Spleen (tissue), 13 donors: ENCODE measurements around the gene TRMT2B. TPM values are rescaled to one million over a fixed set of nuclear protein-coding genes. Genes with fewer than 3 reads are reported as not detected.

Experiments used
- DNase-seq: peaks from one replicate; pipeline ENCODE4 v3.0.0-alpha.2; 2020
- H3K27ac ChIP-seq, 8 donors: fragments of 200-600 bp; sonication (generic) in 7 of 8; 1 replicate in 4 of 8; 2 replicates in 4 of 8; pipeline versions ENCODE4 v1.5.0 to v1.8.0; 2016 to 2021; ENCODE audit warnings: inconsistent platforms in 4 of 8, mild to moderate bottlenecking in 4 of 8, moderate library complexity in 1 of 8
- H3K27me3 ChIP-seq, 7 donors: fragments of 200-600 bp; sonication (generic) in 6 of 7; replicated peaks in 1 of 7; 1 replicate in 4 of 7; 2 replicates in 3 of 7; pipeline versions ENCODE4 v1.5.0 to v1.8.0; 2016 to 2021; ENCODE audit warnings: inconsistent platforms in 3 of 7, mild to moderate bottlenecking in 1 of 7
- H3K36me3 ChIP-seq, 6 donors: fragments of 200-600 bp; sonication (generic) in 5 of 6; 1 replicate in 4 of 6; 2 replicates in 2 of 6; pipeline versions ENCODE4 v1.5.0 to v1.8.0; 2016 to 2021; ENCODE audit warnings: inconsistent platforms in 2 of 6
- H3K4me1 ChIP-seq, 6 donors: fragments of 200-600 bp; sonication (generic) in 5 of 6; 1 replicate in 3 of 6; 2 replicates in 3 of 6; pipeline versions ENCODE4 v1.5.0 to v1.8.0; 2016 to 2021; ENCODE audit warnings: inconsistent platforms in 3 of 6
- H3K4me3 ChIP-seq, 8 donors: fragments of 200-600 bp; sonication (generic) in 7 of 8; 1 replicate in 4 of 8; 2 replicates in 4 of 8; pipeline versions ENCODE4 v1.5.0 to v1.8.0; 2016 to 2021; ENCODE audit warnings: inconsistent platforms in 4 of 8, mild to moderate bottlenecking in 4 of 8, moderate library complexity in 2 of 8
- H3K9me3 ChIP-seq, 8 donors: fragments of 200-600 bp; sonication (generic) in 7 of 8; 1 replicate in 4 of 8; 2 replicates in 4 of 8; pipeline versions ENCODE4 v1.5.0 to v1.8.0; 2016 to 2021; ENCODE audit warnings: inconsistent platforms in 4 of 8
- POLR2A ChIP-seq, 3 donors: fragments of 450-650 bp; IDR thresholded peaks; one replicate each; pipeline ENCODE4 v1.5.1; 2017; ENCODE audit warnings: antibody characterized with exemption in 3 of 3, mild to moderate bottlenecking in 1 of 3
- POLR2AphosphoS5 ChIP-seq, 3 donors: sonication (generic); formaldehyde crosslinking; IDR thresholded peaks; one replicate each; pipeline ENCODE4 v1.5.1; 2017; ENCODE audit warnings: antibody characterized with exemption in 3 of 3
- WGBS, 5 donors: extraction: QIAGEN DNeasy Blood & Tissue Kit in 3 of 5; methylation state at CpG; one replicate each; pipeline versions ENCODE4 v1.1.5 to v1.1.7; 2013 to 2018; 5-methylcytosine and 5-hydroxymethylcytosine counted together
- intact Hi-C: fragments of 100-400 bp; cut with DNase I; formaldehyde crosslinking; loops from one replicate; pipeline ENCODE4 v1.15.0; 2023; ENCODE audit warnings: low total_unique reads
- long read RNA-seq, 2 donors: transcript quantifications; one replicate each; lab custom pipeline, GENCODE V29; 2026
- polyA plus RNA-seq, 3 donors: library from polyadenylated mRNA; stranded (reverse); fragments of 200-250 nt; gene quantifications; one replicate each; pipeline ENCODE4 v1.2.1, GENCODE V29; 2013
- total RNA-seq, 7 donors: library from RNA; depleted of rRNA in 3 of 7; stranded (reverse); fragments of >200 nt in 3 of 7; fragmentation: NEBNext Ultra II Directional in 4 of 7; extraction: Animal tissue kit (Norgen Biotek cat#: 25700) in 4 of 7; gene quantifications; one replicate each; pipeline versions ENCODE4 v1.1.0 to v1.2.1, GENCODE V29; 2016 to 2021
- TF ChIP-seq, protein P1 (sequence below), 11 experiments: fragments of 200-600 bp in 7 of 11; fragments of 450-650 bp in 4 of 11; sonication (generic) in 4 of 11; IDR thresholded peaks in 8 of 11; conservative IDR thresholded peaks in 3 of 11; 1 replicate in 7 of 11; 2 replicates in 4 of 11; pipeline versions ENCODE4 v1.4.0 to v1.8.0; 2016 to 2021; ENCODE audit warnings: antibody characterized with exemption in 11 of 11, inconsistent platforms in 4 of 11, mild to moderate bottlenecking in 1 of 11
- donor health status: healthy with polysubstance abuse.
- donor health status: DM: no; HTN: no; CAD: no; lungs with moderate emphysema.
- donor health status: DM: no; HTN: no; CAD: no.
- donor health status: Bipolar disorder and iron deficiency.
- donor health status: healthy.
- donor health status: DM: no; HTN: no; CAD: no.
- donor health status: DM: yes; HTN: yes; CAD: no.

TRMT2B gene, protein sequence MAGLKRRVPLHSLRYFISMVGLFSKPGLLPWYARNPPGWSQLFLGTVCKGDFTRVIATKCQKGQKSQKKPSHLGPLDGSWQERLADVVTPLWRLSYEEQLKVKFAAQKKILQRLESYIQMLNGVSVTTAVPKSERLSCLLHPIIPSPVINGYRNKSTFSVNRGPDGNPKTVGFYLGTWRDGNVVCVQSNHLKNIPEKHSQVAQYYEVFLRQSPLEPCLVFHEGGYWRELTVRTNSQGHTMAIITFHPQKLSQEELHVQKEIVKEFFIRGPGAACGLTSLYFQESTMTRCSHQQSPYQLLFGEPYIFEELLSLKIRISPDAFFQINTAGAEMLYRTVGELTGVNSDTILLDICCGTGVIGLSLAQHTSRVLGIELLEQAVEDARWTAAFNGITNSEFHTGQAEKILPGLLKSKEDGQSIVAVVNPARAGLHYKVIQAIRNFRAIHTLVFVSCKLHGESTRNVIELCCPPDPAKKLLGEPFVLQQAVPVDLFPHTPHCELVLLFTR
- total RNA-seq: 10 to 100 TPM; 22.8 to 31.0 (median 28.0) TPM
- 10 to 100 TPM in 1 of 3 donors, 1 to 10 TPM in 2; 8.1 to 16.1 (median 8.1) TPM for polyA plus RNA-seq
- long read RNA-seq, donor 1: 0 reads
- long read RNA-seq, donor 2: 0 reads

DNA sequence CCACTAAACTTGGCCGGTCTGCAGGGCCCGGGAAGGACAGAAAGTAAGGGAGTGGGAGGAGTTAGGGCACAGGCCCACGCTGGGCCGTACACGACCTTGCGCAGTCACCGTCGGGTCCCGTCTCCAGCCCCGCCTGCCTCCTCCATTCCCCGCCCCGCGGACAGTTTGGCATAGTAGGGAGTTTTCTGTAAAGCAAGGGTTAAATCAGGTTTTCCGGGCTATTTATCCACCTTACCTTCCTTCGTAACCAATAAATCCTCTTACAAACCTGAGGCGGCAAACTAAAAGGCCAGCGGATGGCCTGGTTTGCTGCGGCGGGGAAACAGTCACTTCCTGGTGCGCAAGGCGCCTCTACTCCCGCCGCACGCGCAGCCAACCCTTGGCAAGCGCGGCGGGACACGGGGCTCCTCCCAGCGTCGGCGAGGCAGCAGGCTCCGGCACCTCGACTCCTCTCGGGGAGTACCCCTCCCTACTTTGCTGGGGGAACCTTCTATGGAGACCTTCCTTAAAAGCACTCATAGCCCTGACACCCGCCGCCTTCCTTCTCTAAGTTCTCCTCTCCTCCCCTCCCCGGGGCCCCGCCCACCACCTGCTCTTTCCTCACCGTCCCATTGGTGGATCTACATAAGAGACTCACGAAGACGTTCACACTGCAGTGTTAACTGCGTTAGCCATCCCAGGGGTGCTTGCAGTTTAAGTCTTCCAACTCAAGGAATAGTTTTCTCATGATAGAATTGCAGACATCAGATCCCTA lies at the start of gene TRMT2B:
TSS of gene TRMT2B (minus strand) at position 563 of the 754 bp plus-strand sequence. CDS start 9,822 bp downstream, outside the sequence.
- Histone ChIP-seq H3K27me3 (no peaks in the 10 kb centered on the region), H3K27ac (peak within 1 kb of the TSS; percentile 85 to 95 (median 92)), H3K9me3 (no peaks in the 10 kb centered on the region), H3K36me3 (peaks cover 0 to 3% (median 0%) of the 10 kb centered on the region in 6 donors), H3K4me1 (peaks cover 0 to 24% (median 13%) of the 10 kb centered on the region in 6 donors), H3K4me3 (peak within 1 kb of the TSS; percentile 39 to 73 (median 53))
- 0 to 37% (median 1%) methylated on average over 29 to 43 of the region's 43 CpGs for WGBS, 5 donors
- peak; percentile 94 for DNase-seq
- intact Hi-C loops: no loop called here
- peak; percentile 70 to 87 (median 80) for TF ChIP-seq POLR2AphosphoS5 (IDR thresholded peaks at IDR 0.05)
- TF ChIP-seq, protein P1, sequence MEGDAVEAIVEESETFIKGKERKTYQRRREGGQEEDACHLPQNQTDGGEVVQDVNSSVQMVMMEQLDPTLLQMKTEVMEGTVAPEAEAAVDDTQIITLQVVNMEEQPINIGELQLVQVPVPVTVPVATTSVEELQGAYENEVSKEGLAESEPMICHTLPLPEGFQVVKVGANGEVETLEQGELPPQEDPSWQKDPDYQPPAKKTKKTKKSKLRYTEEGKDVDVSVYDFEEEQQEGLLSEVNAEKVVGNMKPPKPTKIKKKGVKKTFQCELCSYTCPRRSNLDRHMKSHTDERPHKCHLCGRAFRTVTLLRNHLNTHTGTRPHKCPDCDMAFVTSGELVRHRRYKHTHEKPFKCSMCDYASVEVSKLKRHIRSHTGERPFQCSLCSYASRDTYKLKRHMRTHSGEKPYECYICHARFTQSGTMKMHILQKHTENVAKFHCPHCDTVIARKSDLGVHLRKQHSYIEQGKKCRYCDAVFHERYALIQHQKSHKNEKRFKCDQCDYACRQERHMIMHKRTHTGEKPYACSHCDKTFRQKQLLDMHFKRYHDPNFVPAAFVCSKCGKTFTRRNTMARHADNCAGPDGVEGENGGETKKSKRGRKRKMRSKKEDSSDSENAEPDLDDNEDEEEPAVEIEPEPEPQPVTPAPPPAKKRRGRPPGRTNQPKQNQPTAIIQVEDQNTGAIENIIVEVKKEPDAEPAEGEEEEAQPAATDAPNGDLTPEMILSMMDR (IDR thresholded peaks at IDR 0.05 in 8 of 11, conservative IDR thresholded peaks at IDR 0.05 in 3 of 11): no peak

DNA sequence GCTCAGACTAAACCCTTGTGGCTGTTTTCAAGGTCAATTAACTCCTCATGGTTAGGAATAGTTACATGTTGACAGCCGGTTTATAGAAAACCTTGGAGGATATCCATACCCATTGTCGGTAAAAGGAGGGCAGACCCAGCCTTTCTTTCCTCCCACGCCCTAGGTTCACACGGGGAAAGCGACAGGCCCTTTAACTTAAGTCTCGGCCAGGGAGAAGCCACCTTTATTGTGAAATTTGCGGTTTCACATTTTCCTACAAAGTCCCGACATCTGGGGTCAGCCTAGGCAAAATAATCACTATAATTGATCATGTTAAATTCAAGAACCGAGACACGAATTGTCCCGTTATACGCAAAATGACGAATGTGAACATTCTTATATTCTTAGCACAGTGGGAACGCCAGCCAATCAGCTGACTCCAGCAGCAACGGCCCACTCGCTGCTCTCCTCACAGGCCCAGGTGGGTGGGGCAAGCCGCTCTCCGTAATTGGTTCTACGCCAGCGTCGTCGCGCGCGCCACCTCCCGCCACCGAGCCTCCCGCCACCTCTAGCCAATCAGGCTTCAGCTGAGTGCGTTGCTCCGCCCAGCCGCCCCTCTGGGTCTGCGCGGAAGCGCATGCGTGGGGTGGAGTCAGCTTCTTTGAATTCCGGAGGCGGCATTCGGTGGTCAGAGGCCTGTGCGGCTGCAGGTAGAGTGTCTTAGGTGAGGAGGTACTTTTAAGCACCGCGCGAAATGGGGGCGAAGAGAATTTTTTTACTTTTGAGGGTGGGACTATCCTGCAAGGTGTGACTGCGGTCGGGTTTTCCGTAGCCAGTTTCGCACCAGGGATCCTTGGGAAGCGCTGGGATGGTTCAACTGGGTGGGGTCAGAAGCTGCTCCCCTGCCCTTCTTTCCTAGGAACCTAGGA lies 45.9 kb upstream of the TRMT2B start, which contains the start of gene CENPI:
TSS of gene CENPI (plus strand) at position 659 of the 908 bp plus-strand sequence. CDS start 2,867 bp downstream, outside the sequence.
- Histone ChIP-seq H3K4me1 (peaks cover 0 to 17% (median 7%) of the 10 kb centered on the region in 6 donors), H3K9me3 (no peaks in the 10 kb centered on the region), H3K36me3 (peaks cover 0 to 4% (median 0%) of the 10 kb centered on the region in 6 donors), H3K27ac (peak within 1 kb of the TSS; percentile 50 to 89 (median 82)), H3K4me3 (peak within 1 kb of the TSS in 7 of 8 donors; percentile 29 to 70 (median 41)), H3K27me3 (no peaks in the 10 kb centered on the region)
- TF ChIP-seq POLR2A (IDR thresholded peaks at IDR 0.05) (peak in 1 of 3 donors; percentile 67), POLR2AphosphoS5 (IDR thresholded peaks at IDR 0.05) (peak; percentile 73 to 86 (median 82))
- TF ChIP-seq, protein P1 (IDR thresholded peaks at IDR 0.05 in 8 of 11, conservative IDR thresholded peaks at IDR 0.05 in 3 of 11): peak in 2 of 11 experiments; percentile 25 to 33
- WGBS, 5 donors: 0 to 46% (median 5%) methylated on average over 18 to 48 of the region's 48 CpGs
- intact Hi-C loops: no loop called here
- peak; percentile 96 for DNase-seq

DNA sequence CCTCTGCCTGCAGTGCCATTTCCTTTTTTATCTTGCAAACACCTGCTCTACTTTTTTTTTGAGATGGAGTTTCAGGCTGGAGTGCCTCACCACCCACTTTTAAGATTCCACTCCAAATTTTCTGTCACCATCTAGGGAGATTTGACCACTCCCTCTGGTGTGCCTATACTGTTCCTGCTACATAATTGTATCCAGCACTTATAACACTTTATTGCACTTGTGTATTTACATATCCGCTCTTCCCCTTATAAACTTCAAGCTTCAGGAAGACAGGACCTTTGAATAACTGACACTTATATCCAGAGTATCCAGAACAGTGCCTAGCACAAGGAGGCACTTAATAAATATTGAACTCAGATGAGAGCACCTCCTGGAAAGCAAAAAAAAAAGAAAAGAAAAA lies 39.9 kb upstream of the TRMT2B start:
- no peak overlapping the region for H3K4me3 ChIP-seq
- no peaks in the 10 kb centered on the region for H3K27me3 ChIP-seq
- H3K4me1 ChIP-seq: no peaks in the 10 kb centered on the region
- H3K27ac ChIP-seq: no peak overlapping the region
- no peaks in the 10 kb centered on the region for H3K9me3 ChIP-seq
- intact Hi-C loops: no loop called here
- DNase-seq: no peak
- H3K36me3 ChIP-seq: no peaks in the 10 kb centered on the region
- WGBS, 5 donors: 87 to 100% (median 96%) methylated on average over 1 of the region's 1 CpG
- TF ChIP-seq POLR2AphosphoS5 (IDR thresholded peaks at IDR 0.05) (no peak), POLR2A (IDR thresholded peaks at IDR 0.05) (no peak)
- TF ChIP-seq, protein P1 (IDR thresholded peaks at IDR 0.05 in 8 of 11, conservative IDR thresholded peaks at IDR 0.05 in 3 of 11): no peak
